A549 (cell line): ENCODE data around the gene PARVB.

Experiments
- CEBPB ChIP-seq, 2 experiments: fragments of >200 bp in 1 of 2; sonication (Bioruptor Twin) in 1 of 2; formaldehyde crosslinking in 1 of 2; IDR thresholded peaks; 2 replicates each; pipeline ENCODE4 v1.6.1; 2012 to 2016
- CHD2 ChIP-seq: fragments of 150-350 bp; IDR thresholded peaks from 2 replicates; pipeline ENCODE4 v1.6.1; 2014; ENCODE audit warnings: low read length; ENCODE audit not compliant: partially characterized antibody
- EP300 ChIP-seq, 2 experiments: fragments of >200 bp; sonication (Bioruptor Twin); formaldehyde crosslinking; IDR thresholded peaks; 2 replicates in 1 of 2; 3 replicates in 1 of 2; pipeline ENCODE4 v1.6.1; 2016 to 2017
- POLR2A ChIP-seq: IDR thresholded peaks from 2 replicates; pipeline ENCODE4 v1.6.1; 2012; ENCODE audit warnings: mild to moderate bottlenecking, low read length
- RFX5 ChIP-seq: fragments of 450-650 bp; IDR thresholded peaks from 2 replicates; pipeline ENCODE4 v1.7.1; 2014; ENCODE audit warnings: antibody characterized with exemption, mild to moderate bottlenecking, moderate library complexity
- SMC3 ChIP-seq: fragments of >200 bp; sonication (Bioruptor Twin); formaldehyde crosslinking; IDR thresholded peaks from 3 replicates; pipeline ENCODE4 v1.6.1; 2018; ENCODE audit warnings: inconsistent platforms
- TF ChIP-seq, protein P1 (sequence below): fragments of >200 bp; sonication (Bioruptor Twin); formaldehyde crosslinking; IDR thresholded peaks from 3 replicates; pipeline ENCODE4 v1.5.1; 2016
- TF ChIP-seq, protein P2 (sequence below): IDR thresholded peaks from 2 replicates; pipeline ENCODE4 v1.6.1; 2012
- TF ChIP-seq, protein P3 (sequence below): fragments of 150-350 bp; IDR thresholded peaks from 2 replicates; pipeline ENCODE4 v1.6.1; 2014; ENCODE audit warnings: low read depth, mild to moderate bottlenecking, low read length

DNA sequence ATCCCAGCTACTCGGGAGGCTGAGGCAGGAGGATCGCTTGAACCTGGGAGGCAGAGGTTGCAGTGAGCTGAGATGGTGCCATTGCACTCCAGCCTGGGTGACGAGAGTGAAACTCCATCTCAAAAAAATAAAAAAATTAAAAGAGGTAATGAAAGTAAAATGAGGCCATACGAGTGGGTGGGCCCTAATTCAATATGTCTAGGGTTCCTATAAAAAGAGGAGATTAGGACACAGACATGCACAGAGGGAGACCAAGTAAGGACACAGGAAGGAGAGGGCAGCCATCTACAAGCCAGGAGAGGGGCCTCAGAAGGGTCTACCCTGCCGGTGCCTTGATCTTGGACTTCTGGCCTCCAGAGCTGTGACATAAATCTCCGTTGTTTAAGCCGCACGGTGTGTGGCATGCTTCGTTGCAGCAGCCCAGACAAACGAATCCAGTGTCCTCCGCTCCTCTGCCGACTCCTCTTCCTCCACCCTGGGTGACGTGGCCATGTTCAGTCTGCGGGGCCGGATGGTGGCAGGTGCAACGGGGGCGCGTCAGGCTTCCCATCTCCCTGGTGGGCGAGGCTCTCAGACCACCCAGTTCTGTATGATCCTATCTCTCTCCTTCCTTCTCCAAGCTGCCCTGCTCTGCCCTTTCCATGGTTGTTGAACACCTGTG is 105.0 kb downstream of the PARVB start:
- TF ChIP-seq POLR2A = no peak
- TF ChIP-seq, protein P1, sequence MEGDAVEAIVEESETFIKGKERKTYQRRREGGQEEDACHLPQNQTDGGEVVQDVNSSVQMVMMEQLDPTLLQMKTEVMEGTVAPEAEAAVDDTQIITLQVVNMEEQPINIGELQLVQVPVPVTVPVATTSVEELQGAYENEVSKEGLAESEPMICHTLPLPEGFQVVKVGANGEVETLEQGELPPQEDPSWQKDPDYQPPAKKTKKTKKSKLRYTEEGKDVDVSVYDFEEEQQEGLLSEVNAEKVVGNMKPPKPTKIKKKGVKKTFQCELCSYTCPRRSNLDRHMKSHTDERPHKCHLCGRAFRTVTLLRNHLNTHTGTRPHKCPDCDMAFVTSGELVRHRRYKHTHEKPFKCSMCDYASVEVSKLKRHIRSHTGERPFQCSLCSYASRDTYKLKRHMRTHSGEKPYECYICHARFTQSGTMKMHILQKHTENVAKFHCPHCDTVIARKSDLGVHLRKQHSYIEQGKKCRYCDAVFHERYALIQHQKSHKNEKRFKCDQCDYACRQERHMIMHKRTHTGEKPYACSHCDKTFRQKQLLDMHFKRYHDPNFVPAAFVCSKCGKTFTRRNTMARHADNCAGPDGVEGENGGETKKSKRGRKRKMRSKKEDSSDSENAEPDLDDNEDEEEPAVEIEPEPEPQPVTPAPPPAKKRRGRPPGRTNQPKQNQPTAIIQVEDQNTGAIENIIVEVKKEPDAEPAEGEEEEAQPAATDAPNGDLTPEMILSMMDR = no peak
- TF ChIP-seq, protein P2, sequence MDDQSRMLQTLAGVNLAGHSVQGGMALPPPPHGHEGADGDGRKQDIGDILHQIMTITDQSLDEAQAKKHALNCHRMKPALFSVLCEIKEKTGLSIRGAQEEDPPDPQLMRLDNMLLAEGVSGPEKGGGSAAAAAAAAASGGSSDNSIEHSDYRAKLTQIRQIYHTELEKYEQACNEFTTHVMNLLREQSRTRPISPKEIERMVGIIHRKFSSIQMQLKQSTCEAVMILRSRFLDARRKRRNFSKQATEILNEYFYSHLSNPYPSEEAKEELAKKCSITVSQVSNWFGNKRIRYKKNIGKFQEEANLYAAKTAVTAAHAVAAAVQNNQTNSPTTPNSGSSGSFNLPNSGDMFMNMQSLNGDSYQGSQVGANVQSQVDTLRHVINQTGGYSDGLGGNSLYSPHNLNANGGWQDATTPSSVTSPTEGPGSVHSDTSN = no peak
- TF ChIP-seq EP300 (IDR thresholded peaks at IDR 0.05) = no peak
- no peak for TF ChIP-seq RFX5
- TF ChIP-seq SMC3 = no peak
- no peak for TF ChIP-seq CHD2
- TF ChIP-seq, protein P3, sequence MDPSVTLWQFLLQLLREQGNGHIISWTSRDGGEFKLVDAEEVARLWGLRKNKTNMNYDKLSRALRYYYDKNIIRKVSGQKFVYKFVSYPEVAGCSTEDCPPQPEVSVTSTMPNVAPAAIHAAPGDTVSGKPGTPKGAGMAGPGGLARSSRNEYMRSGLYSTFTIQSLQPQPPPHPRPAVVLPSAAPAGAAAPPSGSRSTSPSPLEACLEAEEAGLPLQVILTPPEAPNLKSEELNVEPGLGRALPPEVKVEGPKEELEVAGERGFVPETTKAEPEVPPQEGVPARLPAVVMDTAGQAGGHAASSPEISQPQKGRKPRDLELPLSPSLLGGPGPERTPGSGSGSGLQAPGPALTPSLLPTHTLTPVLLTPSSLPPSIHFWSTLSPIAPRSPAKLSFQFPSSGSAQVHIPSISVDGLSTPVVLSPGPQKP = no peak
- TF ChIP-seq CEBPB (IDR thresholded peaks at IDR 0.05) = no peak
